ENCODE results near the gene BCL2.

The BCL2 gene

DNA sequence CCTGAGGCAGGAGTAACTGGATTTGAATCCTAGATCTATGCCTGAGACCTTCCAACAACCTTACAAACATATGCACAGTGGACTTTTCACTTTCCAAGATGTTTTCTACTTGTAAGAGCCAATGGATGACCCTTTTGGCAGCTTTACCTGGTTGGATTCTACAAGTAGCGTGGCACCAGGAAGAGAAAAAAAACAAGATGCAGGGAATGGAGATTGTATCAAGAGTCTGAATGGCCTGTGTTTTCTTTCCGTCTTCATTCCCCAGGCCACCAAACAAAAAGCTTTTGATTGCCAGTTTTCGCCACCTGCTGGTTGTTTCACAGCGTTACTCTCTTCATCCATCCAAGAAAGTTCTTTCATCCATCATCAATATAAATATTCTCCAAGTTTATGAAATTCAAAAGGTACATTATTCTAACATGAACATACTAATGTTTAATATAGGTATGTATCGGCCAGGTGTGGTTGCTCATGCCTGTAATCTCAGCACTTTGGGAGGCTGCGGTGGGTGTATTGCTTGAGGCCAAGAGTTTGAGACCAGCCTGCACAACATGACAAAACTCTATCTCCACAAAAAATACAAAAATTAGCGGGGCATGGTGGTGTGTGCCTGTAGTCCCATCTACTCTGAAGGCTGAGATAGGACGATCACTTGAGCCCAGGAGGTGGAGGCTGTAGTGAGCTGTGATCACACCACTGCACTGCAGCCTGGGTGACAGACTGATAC, 3.5 kb upstream of the BCL2 start:
- H3K27me3 ChIP-seq (ENCODE audit: control insufficient read depth in 1 of 2, insufficient read depth in 2 of 2, low read length in 2 of 2), result peaks cover 0 to 5% of the 10 kb centered on the region in 2 donors
- no peak overlapping the region for H3K27ac ChIP-seq (ENCODE audit: low read depth, low read length)
- no peaks in the 10 kb centered on the region for H3K36me3 ChIP-seq (ENCODE audit: insufficient read depth, low read length)
- H3K9ac ChIP-seq (ENCODE audit: low read length), result no peak overlapping the region
- H3K9me3 ChIP-seq (ENCODE audit: low read length), result no peaks in the 10 kb centered on the region
- no peak overlapping the region for H3K4me3 ChIP-seq (ENCODE audit: low read depth in 1 of 2, low read length in 2 of 2)
- peaks cover 6% of the 10 kb centered on the region for H3K4me1 ChIP-seq (ENCODE audit: insufficient read depth, low read length)

DNA sequence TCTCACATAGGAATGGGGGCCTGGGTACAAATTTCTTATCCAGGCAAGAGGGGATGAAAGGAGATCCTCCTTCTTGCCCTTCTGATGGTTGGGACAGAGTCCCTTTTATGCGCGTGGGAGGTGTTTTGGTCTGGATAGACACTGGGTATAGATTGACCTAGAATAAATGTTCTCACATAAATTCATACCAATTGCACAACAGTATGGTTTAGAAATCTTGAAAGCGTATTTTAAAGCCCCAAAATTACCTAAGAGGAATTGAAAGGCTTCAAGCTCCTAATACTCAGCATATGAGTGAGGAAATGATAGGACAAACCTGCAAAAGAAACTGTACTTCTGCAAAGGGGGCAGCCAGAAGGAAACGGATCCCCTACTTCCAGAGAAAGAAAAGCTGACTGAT, 2.6 kb upstream of the BCL2 start:
- no peaks in the 10 kb centered on the region for H3K36me3 ChIP-seq (ENCODE audit: insufficient read depth, low read length)
- no peaks in the 10 kb centered on the region for H3K9me3 ChIP-seq (ENCODE audit: low read length)
- H3K4me3 ChIP-seq (ENCODE audit: low read depth in 1 of 2, low read length in 2 of 2), result no peak overlapping the region
- H3K27me3 ChIP-seq (ENCODE audit: control insufficient read depth in 1 of 2, insufficient read depth in 2 of 2, low read length in 2 of 2), result peaks cover 0 to 5% of the 10 kb centered on the region in 2 donors
- H3K9ac ChIP-seq (ENCODE audit: low read length), result no peak overlapping the region
- no peak overlapping the region for H3K27ac ChIP-seq (ENCODE audit: low read depth, low read length)
- peaks cover 11% of the 10 kb centered on the region for H3K4me1 ChIP-seq (ENCODE audit: insufficient read depth, low read length)

DNA sequence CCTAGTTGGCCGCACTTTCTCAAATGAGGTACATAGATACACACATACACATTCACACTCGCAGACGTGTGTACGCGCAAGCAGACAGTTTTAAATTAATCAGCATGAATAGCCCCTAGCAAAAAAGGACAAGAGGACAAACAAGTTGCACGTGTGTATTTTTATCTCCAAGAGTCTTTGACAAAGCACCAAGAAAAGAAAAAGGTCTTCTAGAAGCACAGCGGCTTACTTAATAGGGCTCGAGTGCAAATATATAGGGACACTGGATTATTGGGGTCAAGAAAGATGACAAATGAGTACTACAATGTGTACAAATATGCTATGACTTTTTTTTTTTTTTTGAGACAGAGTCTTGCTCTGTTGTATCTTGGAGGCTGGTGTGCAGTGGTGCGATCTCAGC, 1.7 kb upstream of the BCL2 start:
- H3K27ac ChIP-seq (ENCODE audit: low read depth, low read length), result no peak overlapping the region
- no peak overlapping the region for H3K9ac ChIP-seq (ENCODE audit: low read length)

DNA sequence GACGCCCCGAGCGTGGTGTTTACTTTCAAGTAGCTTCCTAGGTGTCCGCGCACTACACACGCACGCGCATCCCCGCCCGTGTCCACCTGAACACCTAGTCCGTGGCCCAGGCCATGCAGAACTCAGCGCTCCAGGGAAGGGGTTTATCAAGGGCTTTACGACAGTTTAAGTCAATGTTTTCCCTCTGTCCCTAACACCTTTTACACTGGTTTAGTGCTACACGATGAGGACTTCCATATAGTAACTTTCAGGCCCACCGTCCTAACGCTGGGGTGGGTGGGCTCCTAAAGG, 1.4 kb upstream of the BCL2 start:
- Histone ChIP-seq H3K27ac (ENCODE audit: low read depth, low read length) (peak overlapping the region; percentile 12), H3K9me3 (ENCODE audit: low read length) (no peaks in the 10 kb centered on the region), H3K36me3 (ENCODE audit: insufficient read depth, low read length) (no peaks in the 10 kb centered on the region), H3K27me3 (ENCODE audit: control insufficient read depth in 1 of 2, insufficient read depth in 2 of 2, low read length in 2 of 2) (peaks cover 0 to 5% of the 10 kb centered on the region in 2 donors), H3K4me3 (ENCODE audit: low read depth in 1 of 2, low read length in 2 of 2) (peak overlapping the region; percentile 35 to 45), H3K9ac (ENCODE audit: low read length) (no peak overlapping the region), H3K4me1 (ENCODE audit: insufficient read depth, low read length) (peaks cover 13% of the 10 kb centered on the region)

More for the DNA sequence above, 1.7 kb upstream of the BCL2 start:
- Histone ChIP-seq H3K4me3 (ENCODE audit: low read depth in 1 of 2, low read length in 2 of 2) (no peak overlapping the region), H3K9me3 (ENCODE audit: low read length) (no peaks in the 10 kb centered on the region), H3K4me1 (ENCODE audit: insufficient read depth, low read length) (peaks cover 13% of the 10 kb centered on the region), H3K36me3 (ENCODE audit: insufficient read depth, low read length) (no peaks in the 10 kb centered on the region), H3K27me3 (ENCODE audit: control insufficient read depth in 1 of 2, insufficient read depth in 2 of 2, low read length in 2 of 2) (peaks cover 0 to 5% of the 10 kb centered on the region in 2 donors)

DNA sequence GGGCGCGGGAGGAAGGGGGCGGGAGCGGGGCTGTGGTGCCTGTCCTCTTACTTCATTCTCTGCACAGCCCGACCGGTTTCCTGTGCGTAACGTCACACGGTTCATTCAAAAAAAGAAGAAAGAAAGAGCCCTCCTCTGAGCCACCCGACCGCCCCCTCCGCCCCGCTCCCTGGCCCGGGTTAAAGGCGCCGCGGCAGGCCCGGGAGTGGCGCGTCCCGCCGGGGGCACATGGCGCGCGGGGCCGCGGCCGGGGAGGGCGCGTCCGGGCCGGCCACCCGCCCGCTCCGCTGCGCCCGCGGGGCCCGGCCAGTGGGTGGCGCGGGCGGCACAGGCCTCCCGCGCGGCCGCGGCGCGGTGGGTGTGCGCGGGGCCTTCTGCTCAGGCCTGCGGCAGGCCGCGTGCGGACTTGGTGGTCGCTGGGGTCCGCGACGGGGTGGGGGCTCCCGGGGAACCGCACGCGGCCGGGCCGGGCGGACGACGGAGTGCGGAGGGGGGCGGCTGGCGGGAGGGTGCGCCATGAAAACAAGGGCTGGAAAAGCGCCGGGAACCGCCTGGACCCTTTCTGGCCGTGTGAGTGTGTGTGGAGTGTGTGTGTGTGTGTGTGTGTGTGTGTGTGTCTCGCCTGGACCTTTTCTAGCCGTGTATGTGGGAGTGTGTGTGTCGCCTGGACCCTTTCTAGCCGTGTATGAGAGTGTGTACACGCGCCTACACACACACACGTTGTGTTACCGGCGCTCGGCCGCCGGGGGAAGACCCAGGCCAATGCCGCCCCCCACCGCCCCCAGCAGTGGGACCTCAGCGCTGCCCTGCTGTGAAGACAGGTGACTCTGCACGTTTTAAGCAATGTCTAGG, 780 bp upstream of the BCL2 start:
- Histone ChIP-seq H3K27ac (ENCODE audit: low read depth, low read length) (peak overlapping the region; percentile 12), H3K9me3 (ENCODE audit: low read length) (no peaks in the 10 kb centered on the region), H3K36me3 (ENCODE audit: insufficient read depth, low read length) (no peaks in the 10 kb centered on the region), H3K4me3 (ENCODE audit: low read depth in 1 of 2, low read length in 2 of 2) (peak overlapping the region; percentile 35 to 45), H3K9ac (ENCODE audit: low read length) (no peak overlapping the region), H3K27me3 (ENCODE audit: control insufficient read depth in 1 of 2, insufficient read depth in 2 of 2, low read length in 2 of 2) (peaks cover 0 to 5% of the 10 kb centered on the region in 2 donors), H3K4me1 (ENCODE audit: insufficient read depth, low read length) (peaks cover 13% of the 10 kb centered on the region)

DNA sequence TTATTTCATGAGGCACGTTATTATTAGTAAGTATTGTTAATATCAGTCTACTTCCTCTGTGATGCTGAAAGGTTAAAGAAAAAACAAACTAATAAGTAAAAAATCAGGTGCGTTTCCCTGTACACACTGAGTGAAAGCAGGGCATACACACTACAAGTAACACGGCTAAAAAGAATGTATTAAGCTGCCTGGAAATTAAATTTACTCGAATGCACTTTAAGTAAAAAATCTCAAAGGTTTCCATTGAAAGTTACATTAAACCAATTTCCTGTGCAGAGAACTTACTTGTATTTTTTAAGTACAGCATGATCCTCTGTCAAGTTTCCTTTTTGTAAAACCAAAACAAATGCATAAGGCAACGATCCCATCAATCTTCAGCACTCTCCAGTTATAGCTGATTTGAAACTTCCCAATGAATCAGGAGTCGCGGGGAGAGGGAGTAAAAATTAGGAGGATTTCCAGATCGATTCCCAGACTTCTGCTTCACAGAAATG, 633 bp downstream of the BCL2 start:
- Histone ChIP-seq H3K4me3 (ENCODE audit: low read depth in 1 of 2, low read length in 2 of 2) (peak overlapping the region; percentile 65 to 77), H3K27ac (ENCODE audit: low read depth, low read length) (peak overlapping the region; percentile 21), H3K9ac (ENCODE audit: low read length) (peak overlapping the region; percentile 45), H3K36me3 (ENCODE audit: insufficient read depth, low read length) (no peaks in the 10 kb centered on the region), H3K4me1 (ENCODE audit: insufficient read depth, low read length) (peaks cover 13% of the 10 kb centered on the region), H3K27me3 (ENCODE audit: control insufficient read depth in 1 of 2, insufficient read depth in 2 of 2, low read length in 2 of 2) (peaks cover 0 to 5% of the 10 kb centered on the region in 2 donors), H3K9me3 (ENCODE audit: low read length) (no peaks in the 10 kb centered on the region)

DNA sequence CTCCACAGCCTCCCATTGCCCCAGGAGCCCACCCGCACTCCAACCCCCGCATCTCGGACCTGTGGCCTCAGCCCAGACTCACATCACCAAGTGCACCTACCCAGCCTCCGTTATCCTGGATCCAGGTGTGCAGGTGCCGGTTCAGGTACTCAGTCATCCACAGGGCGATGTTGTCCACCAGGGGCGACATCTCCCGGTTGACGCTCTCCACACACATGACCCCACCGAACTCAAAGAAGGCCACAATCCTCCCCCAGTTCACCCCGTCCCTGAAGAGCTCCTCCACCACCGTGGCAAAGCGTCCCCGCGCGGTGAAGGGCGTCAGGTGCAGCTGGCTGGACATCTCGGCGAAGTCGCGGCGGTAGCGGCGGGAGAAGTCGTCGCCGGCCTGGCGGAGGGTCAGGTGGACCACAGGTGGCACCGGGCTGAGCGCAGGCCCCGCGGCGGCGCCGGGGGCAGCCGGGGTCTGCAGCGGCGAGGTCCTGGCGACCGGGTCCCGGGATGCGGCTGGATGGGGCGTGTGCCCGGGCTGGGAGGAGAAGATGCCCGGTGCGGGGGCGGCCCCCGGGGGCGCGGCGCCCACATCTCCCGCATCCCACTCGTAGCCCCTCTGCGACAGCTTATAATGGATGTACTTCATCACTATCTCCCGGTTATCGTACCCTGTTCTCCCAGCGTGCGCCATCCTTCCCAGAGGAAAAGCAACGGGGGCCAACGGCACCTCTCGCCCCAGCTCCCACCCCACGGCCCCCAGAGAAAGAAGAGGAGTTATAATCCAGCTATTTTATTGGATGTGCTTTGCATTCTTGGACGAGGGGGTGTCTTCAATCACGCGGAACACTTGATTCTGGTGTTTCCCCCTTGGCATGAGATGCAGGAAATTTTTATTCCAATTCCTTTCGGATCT, 1.3 kb downstream of the BCL2 start:
- Histone ChIP-seq H3K9me3 (ENCODE audit: low read length) (no peaks in the 10 kb centered on the region), H3K27me3 (ENCODE audit: control insufficient read depth in 1 of 2, insufficient read depth in 2 of 2, low read length in 2 of 2) (peaks cover 0 to 5% of the 10 kb centered on the region in 2 donors), H3K36me3 (ENCODE audit: insufficient read depth, low read length) (no peaks in the 10 kb centered on the region), H3K27ac (ENCODE audit: low read depth, low read length) (peak overlapping the region; percentile 38), H3K4me1 (ENCODE audit: insufficient read depth, low read length) (peaks cover 13% of the 10 kb centered on the region), H3K4me3 (ENCODE audit: low read depth in 1 of 2, low read length in 2 of 2) (peak overlapping the region; percentile 65 to 77), H3K9ac (ENCODE audit: low read length) (peak overlapping the region; percentile 5)

DNA sequence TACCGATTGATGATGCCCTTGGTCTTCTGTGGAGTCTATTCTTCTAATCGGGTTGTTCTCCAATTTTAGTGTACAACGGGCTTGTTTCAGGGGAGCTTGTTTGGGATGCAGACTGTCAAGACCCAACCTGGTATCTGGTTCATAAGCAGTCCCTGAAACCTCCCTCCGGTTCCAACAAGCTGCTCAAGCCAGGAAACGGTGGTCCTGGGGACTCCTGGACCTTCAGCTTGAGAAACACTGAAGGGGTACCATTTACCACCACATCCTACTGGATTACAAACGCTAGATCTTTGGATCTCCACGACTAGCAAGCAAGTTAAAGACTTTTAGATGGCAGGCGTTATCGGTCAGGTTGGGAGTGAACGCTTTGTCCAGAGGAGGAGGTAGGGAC, 2.0 kb downstream of the BCL2 start:
- H3K9me3 ChIP-seq (ENCODE audit: low read length), result no peaks in the 10 kb centered on the region
- H3K27ac ChIP-seq (ENCODE audit: low read depth, low read length), result peak overlapping the region; percentile 38
- H3K9ac ChIP-seq (ENCODE audit: low read length), result no peak overlapping the region
- H3K27me3 ChIP-seq (ENCODE audit: control insufficient read depth in 1 of 2, insufficient read depth in 2 of 2, low read length in 2 of 2), result peaks cover 0 to 5% of the 10 kb centered on the region in 2 donors
- H3K4me3 ChIP-seq (ENCODE audit: low read depth in 1 of 2, low read length in 2 of 2), result peak overlapping the region; percentile 65 to 77
- no peaks in the 10 kb centered on the region for H3K36me3 ChIP-seq (ENCODE audit: insufficient read depth, low read length)
- H3K4me1 ChIP-seq (ENCODE audit: insufficient read depth, low read length), result peaks cover 14% of the 10 kb centered on the region

DNA sequence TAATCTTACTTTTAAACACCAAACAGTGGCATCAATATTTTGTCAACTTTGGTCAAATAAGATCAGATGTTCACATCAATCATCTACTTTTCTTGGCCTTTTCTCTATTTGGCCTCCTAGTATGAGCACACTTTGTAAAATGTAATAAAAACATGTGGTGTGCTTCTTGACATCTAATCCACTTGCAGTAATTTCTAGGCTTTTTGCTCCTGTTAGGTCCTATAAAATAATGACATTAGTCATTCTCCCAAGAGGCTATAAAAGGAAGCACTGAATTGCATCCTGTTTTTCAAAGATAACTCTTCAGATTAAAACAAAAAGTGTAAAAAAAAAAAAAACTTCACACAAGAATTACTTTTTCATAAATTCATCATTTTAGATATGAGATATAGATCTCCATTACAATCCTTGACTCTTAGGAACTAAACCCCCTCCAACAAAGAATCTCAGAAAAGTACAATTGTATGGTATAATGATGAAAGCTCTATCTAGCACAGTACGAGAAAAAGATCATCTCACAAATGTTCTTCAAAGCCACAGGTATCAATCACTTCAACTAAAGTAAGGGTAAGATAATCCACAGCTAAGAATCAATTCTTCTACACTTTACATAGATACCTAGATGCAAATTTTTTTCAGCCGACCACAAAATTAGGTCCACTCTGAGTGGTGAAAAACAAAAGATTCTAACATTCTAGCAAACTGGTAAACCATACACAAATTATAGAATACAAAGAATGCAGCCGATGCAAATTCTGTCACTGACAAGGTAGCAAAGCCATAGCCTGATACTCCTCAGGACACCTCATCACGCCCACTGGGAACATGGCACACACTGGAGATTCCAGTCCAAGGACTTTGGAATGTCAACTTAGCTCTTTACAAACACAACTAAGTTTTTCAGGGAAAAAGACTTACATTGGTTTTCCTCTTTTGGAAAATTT, 2.7 kb downstream of the BCL2 start:
- Histone ChIP-seq H3K27ac (ENCODE audit: low read depth, low read length) (peak overlapping the region; percentile 15), H3K4me1 (ENCODE audit: insufficient read depth, low read length) (peaks cover 13% of the 10 kb centered on the region), H3K9ac (ENCODE audit: low read length) (no peak overlapping the region), H3K36me3 (ENCODE audit: insufficient read depth, low read length) (no peaks in the 10 kb centered on the region), H3K4me3 (ENCODE audit: low read depth in 1 of 2, low read length in 2 of 2) (peak overlapping the region; percentile 65 to 77), H3K9me3 (ENCODE audit: low read length) (no peaks in the 10 kb centered on the region), H3K27me3 (ENCODE audit: control insufficient read depth in 1 of 2, insufficient read depth in 2 of 2, low read length in 2 of 2) (peaks cover 0 to 5% of the 10 kb centered on the region in 2 donors)

DNA sequence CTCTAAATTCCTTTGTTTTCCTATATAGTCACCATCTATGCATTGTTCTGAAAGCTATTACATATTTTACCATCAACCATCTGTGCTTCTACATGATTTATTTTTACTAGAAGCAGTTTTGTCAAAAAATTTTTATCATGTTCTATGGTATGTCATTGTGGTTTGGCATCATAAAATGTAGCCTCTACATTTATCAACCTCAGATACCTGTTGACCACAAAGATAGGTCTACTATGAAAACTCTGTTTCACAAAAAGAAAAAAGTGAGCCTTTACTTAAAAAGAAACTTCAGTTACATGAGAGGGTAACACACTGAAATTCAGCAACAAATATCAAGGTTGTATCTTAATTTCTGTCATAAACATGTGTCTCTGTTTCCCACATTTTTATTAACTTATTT, 3.7 kb downstream of the BCL2 start:
- Histone ChIP-seq H3K27ac (ENCODE audit: low read depth, low read length) (no peak overlapping the region), H3K9me3 (ENCODE audit: low read length) (no peaks in the 10 kb centered on the region), H3K9ac (ENCODE audit: low read length) (no peak overlapping the region), H3K4me1 (ENCODE audit: insufficient read depth, low read length) (peaks cover 13% of the 10 kb centered on the region), H3K27me3 (ENCODE audit: control insufficient read depth in 1 of 2, insufficient read depth in 2 of 2, low read length in 2 of 2) (peaks cover 0 to 5% of the 10 kb centered on the region in 2 donors), H3K36me3 (ENCODE audit: insufficient read depth, low read length) (no peaks in the 10 kb centered on the region), H3K4me3 (ENCODE audit: low read depth in 1 of 2, low read length in 2 of 2) (no peak overlapping the region)

Data from muscle layer of colon (tissue), 2 donors.